ENCODE measurements around the gene RNF19B. TPM values are rescaled to one million over a fixed set of nuclear protein-coding genes. Genes with fewer than 3 reads are reported as not detected.

RNF19B gene
- total RNA-seq, 1 experiment from 2014 or later: 18.8 TPM

DNA sequence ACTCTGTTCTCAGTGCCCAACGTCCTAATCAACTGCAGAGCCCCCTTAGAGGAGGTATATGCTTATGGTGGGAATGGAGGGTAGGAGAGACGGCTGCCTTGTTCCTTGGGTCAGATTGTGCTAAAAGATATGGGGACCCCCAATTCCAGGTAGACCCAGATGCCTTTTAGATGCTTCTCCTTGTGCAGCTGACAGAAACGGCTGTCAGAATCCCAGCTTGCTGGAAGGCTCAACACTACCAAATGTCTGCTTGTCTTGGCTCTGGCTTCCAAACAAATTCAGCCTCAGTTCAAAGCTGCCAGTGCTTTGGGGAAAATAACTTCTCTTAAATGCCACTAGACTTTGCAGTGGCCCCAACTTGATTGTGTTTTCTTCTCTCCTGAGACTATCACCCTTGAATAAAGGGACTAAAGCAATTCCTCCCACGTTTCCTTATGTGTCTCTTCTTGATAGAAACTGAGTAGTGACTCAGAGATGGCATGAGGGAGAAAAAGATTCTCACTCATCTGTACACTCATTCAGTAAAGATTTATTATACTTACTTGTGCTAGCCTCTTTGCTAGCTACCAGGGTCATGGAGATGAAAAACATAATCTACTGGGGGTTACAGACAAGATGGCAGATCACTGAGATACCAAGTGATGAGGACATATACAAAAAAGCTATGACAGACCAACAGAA, 3.4 kb upstream of the RNF19B start:
- DNase-seq (ENCODE audit: low read depth): no peak

DNA sequence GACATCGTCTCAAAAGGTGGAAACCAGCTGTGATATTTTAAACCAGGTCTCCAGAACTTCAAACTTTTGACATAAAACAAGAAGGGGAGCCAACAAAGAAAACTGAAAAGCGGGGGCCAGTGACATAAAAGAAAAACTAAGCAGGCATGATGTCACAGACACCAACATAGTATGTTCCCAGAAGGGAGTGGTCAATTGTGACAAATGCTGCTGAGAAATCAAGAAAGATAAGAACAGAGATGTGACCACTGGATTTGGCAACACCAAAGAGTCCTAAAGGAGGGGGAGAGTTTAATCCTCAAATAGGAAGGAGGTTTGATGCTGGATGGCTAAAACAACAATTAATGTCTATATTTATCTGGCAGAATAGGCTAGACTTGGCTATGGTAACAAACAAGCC, 2.3 kb upstream of the RNF19B start:
- no peak for DNase-seq (ENCODE audit: low read depth)

DNA sequence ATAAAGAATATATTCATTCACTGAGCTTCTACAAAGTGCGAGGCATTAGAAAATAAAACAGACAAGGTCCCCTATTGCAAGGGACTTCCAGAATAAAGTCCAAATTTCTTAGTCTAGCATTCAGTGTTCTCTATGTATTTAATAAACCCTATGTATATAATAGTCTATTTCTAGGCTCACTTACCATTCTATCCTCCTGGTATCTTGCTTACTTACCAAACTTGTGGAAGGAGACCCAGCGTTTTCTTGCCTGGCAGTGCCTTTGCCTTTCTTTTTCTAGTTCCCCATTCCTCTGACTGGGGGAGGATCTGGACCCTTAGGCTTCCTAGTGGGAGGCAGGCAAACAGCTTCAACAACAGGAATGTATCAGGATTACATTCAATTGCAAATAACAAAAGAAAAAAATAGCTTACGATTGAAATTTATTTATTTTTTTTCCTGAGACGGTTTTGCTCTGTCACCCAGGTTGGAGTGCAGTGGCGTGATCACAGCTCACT, 690 bp upstream of the RNF19B start:
- no peak for DNase-seq (ENCODE audit: low read depth)

DNA sequence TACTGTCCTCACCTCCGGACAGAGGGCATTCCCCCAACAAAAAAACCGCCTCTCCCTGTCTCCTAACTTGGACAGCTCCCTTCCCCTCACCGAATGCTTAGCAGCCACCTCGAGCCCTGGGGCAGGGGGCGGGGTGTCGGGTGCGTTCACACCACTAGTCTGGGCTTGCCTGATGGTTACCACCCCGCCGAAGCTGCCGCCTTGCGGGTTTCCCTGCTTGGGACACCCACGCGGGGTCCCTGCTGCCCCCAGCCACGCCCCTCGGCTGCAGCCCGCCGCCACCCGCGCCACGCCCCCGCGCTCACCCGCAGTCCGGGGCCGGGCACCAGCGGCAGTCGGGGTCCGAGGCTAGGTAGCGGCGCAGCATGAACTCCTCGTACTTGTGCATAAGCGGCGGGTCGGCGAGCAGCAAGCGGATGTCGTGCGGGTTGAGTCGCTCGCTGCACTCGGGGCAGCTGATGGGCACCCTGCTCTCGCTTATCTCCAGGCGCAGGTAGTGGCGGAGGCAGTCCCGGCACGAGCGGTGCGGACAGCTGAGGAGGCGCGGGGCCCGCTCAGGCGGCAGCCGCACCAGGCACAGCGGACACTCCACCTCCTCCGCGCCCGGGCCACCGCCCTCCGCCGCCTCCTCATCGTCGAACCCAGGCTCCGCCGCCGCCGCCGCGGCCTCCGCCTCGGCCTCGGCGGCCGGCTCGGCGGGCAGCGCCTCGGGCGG, 706 bp downstream of the RNF19B start:
- DNase-seq (ENCODE audit: low read depth): peak; percentile 71

DNA sequence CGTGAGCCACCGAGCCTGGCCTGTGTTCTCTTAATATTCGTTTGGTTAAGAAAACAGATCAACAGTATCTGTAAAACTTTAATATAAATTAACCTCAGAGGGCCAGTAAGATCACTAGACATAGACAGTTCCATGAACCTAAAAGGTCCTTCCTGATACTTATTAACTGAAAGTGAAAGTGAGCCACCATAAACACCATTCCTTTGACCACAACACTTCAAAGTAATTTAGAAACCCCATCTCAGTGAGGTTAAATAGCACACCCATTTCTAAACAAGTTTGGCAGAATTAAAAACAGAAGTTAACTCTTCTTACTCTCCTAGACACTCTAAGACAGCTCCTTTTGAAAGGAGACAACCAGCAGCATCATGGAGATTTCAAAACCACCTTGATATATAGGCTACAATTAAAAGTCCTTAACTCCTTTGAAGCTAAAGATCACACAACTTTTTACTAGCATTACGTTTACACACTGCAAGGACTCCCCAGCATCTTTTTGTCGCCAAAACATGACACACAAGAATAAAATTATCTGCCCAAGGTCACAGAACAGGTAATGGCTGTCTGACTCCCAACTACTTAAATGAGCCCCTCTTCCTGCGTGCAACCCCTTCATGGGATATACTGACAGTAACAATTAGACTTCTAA, 2.2 kb downstream of the RNF19B start:
- DNase-seq (ENCODE audit: low read depth): peak; percentile 33

DNA sequence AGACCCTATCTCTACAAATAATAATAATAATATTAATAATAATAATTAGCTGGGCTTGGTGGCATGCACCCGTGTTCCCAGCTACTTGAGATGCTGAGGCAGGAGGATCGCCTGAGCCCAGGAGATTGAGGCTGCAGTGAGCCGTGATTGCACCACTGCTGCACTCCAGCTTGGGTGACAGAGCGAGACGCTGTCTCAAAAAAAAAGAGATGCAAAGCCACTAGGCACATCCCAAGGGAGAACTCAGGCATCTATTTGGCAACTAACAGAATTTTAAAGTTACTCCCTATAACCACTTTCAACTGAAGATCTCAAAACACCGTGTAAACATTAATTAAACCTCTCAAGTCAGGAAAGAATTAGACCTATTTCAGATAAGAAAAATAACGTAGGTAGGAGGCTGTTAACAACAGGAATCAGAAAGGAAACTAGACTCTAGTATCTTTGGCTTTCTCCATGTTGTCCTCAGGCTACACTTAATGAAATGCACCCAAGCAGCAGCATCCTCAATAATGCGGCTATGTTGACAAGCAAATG, 3.7 kb downstream of the RNF19B start:
- DNase-seq (ENCODE audit: low read depth): no peak

DNA sequence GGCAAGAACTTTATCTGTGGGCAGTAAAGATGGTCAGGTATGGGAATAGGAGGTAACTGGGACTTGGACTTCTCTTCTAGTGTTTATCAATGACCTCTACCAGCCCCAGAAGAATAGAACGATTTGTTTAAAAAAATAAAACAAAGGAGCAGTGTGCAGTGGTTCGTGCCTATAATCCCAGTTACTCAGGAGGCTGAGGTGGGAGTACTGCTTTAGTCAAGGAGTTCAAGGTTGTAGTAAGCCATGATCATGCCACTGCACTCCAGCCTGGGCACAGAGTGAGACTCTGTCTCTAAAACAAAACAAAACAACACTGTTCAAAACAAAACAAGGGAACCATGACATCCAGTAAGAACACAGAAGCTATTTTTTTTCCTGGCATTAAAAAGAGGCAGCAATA, 4.3 kb downstream of the RNF19B start:
- no peak for DNase-seq (ENCODE audit: low read depth)

DNA sequence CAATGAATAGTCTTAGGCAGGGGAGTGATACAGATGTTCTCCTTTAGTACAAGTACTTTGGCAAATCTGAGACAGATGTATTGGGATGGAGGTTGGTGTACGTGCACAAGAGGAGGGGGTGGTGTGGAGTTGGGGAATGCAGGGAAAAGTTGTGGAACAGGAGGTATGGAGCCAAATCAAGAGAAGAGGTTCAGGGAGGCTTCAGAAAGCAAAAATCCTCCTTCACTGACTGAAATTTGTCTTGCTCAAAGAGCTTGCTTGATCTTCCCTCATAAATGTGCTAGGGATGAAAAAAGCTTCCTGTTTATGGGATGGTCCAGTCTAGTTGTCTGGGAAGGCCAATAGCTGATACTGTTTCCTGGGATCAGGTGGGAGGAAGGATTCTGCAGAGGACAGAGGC, 5.8 kb downstream of the RNF19B start:
- no peak for DNase-seq (ENCODE audit: low read depth)

DNA sequence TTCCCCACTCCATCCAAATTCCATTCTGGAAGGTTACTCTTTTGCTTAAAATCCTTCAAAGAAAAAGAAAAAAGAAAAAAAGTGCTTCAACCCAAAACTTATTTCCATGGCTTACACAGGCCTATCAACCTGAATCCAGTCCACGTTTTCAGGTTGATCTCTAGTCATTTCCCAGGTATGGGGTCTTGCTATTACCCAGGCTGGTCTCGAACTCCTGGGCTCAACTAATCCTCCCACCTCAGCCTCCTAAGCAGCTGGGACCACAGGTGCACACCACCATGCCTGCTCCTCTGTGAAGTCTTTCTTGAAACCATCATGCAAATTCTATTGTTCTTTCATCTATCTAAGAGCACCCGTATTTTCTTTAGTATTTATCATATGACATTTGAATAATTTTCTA, 7.6 kb downstream of the RNF19B start:
- no peak for DNase-seq (ENCODE audit: low read depth)

DNA sequence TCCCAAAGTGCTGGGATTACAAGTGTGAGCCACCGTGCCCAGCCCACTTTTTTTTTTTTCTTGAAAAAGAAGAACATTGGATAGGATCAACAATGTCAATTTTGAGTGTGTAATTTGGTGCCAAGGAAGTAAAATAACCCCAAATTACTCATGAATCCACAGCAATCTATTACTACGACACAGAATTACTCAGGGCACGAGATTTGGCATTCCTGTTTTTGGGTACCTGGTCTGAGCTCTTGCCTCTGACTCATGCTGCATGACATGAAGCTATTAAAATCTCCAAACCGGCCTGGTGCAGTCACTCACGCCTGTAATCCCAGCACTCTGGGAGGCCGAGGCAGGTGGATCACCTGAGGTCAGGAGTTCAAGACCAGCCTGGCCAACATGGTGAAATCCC, 10.4 kb downstream of the RNF19B start:
- DNase-seq (ENCODE audit: low read depth): peak; percentile 70

DNA sequence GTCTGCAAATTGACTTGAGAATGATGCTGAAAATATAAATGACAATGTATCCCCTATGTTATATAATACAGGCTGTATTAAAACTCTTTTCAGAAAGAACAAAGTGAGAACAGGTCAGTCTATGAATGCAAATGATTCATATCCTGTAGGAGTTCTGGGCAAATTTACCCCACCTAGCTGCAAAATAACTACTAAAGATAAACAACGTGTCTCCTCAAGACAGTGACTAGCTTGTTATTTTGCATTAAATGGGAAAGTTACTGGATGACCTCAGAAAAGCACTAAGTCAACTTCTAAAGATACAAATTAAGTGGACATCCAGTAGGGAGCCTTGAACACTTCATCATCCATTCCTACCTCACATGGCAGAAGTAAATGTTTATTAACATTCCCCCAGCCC, 11.1 kb downstream of the RNF19B start:
- peak; percentile 63 for DNase-seq (ENCODE audit: low read depth)

DNA sequence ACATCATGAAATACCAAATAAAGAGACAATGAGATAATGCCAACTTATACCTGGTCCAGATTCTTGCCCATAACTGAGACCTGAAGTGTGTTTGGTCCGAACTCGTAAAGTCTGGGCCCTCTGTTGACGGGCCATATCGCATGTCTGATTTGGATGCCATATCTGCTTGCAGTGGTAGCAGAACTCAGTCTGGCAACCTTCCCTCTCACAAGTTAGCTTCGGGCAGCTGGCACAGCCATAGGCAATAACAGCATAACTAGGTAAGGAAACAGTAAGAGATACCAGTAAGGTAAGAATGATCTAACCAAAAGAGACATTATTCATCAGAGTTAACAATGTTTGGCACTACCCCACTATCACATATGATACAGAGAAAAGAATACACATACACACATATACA, 15.1 kb downstream of the RNF19B start:
- no peak for DNase-seq (ENCODE audit: low read depth)

DNA sequence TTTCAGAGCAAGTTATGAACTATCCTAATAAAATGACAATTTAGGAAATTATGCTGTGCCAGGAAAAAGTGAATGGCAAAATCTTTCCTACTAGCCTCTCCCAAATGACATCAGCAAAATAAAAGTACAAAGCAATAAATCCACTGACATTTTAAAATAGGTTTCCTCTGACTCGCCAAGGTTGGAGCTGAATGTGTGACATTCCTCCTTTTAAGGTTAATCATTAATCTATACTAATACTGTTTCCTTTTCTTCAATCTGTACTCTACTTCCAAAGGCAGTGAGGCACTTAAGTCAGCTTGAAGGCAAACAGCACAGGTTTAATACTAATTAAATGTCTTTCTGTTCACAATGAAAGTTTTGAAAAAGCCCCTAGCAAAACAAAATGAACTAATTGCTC, 15.7 kb downstream of the RNF19B start:
- DNase-seq (ENCODE audit: low read depth): no peak

DNA sequence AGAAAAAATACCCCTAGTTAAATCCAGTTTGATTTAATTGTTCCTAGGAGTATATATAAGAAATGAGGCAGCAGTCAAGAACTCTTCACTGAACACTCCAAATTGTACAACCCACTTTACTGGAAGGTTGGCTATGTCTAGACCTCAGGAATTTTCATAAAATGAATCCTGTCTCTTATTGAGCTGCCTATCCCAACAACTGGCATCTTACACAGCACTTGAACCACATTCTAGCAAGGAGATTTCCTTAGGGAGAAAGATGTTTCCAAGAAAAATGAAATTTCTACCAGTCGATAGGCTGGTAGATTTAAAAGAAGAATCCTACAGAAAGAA, 16.3 kb downstream of the RNF19B start:
- DNase-seq (ENCODE audit: low read depth): no peak

DNA sequence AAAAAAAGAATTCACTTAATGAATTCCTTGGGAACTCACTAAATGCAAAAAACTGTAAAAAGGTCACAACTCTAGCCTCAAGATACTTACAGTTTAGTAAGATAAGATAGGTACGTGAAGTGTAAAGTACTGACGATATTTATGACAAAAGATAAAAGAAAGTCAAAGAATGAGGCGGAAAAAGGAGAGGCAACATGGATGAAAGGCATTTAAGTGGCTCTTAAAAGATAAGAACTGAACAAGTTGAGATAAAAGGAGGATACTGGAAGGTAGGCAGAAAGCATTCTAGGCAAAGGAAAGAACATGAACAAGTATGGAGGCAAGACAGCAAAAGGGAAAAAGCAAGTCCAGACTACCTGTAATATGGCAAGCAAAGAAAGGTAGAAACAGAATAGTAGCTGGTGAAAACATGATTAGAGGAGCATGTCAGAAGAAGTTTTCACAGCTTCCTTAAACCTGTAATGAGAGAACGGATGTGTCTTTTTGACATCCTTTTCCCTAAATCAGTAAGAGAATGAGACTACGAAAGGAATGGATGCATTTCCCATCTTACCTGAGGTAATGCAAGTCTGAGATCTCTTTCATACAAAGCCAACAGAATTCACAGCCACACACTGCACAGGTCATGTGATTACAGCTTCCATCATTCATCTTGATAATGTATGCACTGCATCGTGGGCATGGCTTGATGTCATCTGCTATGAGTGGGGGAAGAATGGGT, 16.8 kb downstream of the RNF19B start:
- DNase-seq (ENCODE audit: low read depth): no peak

DNA sequence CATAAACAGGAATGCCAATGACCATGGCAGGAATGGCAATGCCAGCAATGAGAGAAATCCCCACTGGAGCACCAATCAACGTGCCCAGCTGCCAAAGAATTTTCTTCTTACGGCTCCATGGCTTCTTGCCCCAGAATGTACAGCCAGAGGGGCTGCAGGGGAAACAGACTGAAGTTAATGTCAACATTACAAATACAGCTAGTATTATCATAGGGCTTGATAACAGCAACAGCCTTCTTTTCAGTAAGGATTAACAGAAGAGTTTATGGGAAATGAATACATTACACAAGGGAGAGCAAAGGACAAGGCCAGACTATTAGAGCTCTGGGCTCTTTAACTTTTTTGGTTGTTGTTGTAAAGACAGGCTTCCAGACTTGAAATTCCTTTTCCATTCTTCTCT, 18.2 kb downstream of the RNF19B start:
- DNase-seq (ENCODE audit: low read depth): no peak

DNA sequence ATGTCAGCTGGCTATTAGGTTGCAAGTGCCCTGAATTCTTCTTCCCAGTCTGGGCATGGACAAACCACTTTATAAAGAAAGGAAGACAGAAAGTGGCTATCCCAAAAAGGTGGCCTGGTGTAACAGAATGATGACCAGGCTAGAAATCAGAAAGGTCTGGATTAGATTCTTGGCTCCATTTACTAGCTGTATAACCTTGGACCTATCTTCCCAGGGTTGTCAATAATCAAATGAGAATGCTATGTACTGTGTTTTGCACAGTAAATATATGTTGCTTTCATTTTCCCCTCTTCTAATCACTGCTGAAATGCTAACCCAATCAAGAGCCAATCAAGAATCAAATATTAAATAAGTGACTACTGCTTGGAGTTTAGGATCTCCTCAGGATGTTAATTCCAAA, 20.4 kb downstream of the RNF19B start:
- no peak for DNase-seq (ENCODE audit: low read depth)

DNA sequence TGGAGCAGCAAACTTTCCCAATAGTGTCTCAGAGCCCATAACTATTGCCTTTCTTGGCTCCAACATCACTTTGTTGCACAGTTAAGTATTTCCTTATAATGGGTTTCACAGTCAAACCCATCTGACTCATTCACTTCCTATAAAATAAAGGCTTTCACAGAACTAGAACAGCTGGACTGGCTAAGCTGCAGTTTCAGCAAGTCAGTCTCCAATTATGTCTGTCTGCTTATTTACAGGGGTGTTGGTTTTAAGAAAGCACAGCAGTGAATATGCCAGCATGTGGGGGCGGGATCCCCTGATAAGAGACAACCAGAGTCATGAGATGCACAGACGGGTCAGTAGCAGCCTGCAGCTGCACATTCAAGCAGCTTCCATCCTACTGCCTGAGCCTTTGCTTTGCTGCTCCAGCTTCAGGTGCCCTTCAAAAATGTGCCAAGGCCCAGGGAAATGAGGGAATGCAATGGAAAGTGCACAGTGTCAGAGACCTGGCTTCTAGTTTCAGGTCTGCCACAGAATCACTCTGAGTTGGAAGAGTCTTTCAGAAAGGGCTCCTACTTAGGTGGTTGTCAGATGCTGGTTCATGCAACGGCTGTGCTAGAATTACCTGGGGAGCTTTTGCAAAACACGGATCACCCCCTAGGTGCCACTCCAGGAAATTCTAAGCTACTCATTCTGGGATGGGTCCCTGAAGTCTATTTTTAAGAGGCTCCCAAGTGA, 24.8 kb downstream of the RNF19B start:
- peak; percentile 80 for DNase-seq (ENCODE audit: low read depth)

DNA sequence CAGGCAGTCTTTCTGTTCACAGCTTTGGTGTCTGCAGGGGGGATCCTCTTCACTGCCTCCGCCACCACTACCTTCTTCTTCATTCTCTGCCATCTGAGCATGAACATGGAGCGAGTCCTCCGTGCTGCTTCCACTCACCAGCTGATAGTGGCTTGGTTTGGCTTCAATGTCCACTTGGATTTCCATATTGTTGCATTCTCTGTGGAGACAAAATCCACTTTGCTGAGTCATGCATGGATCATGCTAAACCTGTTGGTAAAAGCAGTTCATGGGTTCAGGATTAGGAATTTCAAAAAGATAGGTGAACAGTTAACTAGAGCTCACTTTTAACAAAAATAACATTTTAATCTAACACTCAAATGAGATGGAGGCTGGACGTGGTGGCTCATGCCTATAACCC, 27.5 kb downstream of the RNF19B start:
- DNase-seq (ENCODE audit: low read depth): no peak

DNA sequence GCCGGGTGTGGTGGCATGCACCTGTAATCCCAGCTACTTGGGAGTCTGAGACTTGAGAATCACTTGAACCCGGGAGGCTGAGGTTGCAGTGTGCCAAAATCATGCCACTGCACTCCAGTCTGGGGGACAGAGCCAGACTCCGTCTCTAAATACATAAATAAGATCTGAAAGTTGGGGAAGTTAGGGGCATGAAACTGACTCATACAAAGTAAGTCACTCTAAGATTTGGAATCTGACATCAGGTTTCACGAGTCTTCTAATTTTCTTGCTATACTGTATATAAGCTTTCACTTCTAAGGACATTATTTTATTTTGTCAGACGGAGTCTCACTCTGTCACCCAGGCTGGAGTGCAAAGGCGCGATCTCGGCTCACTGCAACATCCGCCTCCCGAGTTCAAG, 30.1 kb downstream of the RNF19B start:
- DNase-seq (ENCODE audit: low read depth): no peak

DNA sequence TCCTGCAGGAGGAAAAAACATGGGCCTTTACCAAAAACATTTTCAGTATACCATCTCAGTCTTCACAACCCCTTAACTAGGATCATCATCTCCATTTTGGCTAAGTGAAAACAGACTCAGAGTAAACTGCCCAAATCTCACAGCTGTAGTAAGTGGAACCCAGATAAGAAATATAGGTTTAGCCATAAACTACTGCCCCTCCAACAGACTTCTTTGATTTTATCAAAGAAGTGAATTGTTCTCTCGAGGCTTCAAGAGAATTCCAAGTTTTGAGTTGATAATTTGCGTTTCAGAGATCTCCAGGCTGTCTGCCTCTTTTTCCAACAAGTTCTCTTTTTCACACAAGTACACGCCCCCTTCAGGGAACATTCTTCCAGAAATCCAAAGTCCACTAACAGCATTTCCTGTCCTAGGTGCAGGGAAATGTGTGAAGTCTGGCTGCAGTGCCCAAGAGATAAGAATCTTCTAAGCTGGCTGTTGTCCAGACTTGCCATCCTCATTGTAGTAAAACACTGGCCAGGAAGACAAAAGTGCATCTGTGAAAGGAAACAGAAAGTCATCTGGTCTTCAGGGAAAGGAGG, 30.8 kb downstream of the RNF19B start:
- DNase-seq (ENCODE audit: low read depth): peak; percentile 54

Measured in Daoy (cell line).